Mesodermal cell (in vitro differentiated cells): ENCODE data around the gene STK10.

Experiments
- H3K27ac ChIP-seq: 2 replicates; pipeline ENCODE4 v1.7.0; 2013; ENCODE audit warnings: mild to moderate bottlenecking, low read depth, low read length, moderate library complexity; ENCODE audit not compliant: severe bottlenecking
- H3K36me3 ChIP-seq: 2 replicates; pipeline ENCODE4 v1.7.1; 2013; ENCODE audit warnings: mild to moderate bottlenecking, low read length, moderate library complexity; ENCODE audit not compliant: control insufficient read depth, insufficient read depth
- H3K4me1 ChIP-seq: one replicate; pipeline ENCODE4 v1.7.1; 2013; ENCODE audit warnings: mild to moderate bottlenecking, low read length; ENCODE audit not compliant: insufficient read depth, control insufficient read depth, poor library complexity, severe bottlenecking
- H3K4me3 ChIP-seq: 2 replicates; pipeline ENCODE4 v1.7.0; 2013; ENCODE audit warnings: low read length, control low read depth, mild to moderate bottlenecking; ENCODE audit not compliant: insufficient read depth, poor library complexity, severe bottlenecking; ENCODE audit errors: extremely low read depth
- H3K9me3 ChIP-seq: 2 replicates; pipeline ENCODE4 v1.7.1; 2013; ENCODE audit warnings: mild to moderate bottlenecking, low read length, moderate library complexity; ENCODE audit not compliant: control insufficient read depth
- WGBS, 2 experiments: methylation state at CpG; one replicate each; pipeline ENCODE4 v1.1.5; 2013; ENCODE audit warnings: missing lambda C conversion rate in 2 of 2; ENCODE audit not compliant: insufficient coverage in 2 of 2; 5-methylcytosine and 5-hydroxymethylcytosine counted together

The STK10 gene

DNA sequence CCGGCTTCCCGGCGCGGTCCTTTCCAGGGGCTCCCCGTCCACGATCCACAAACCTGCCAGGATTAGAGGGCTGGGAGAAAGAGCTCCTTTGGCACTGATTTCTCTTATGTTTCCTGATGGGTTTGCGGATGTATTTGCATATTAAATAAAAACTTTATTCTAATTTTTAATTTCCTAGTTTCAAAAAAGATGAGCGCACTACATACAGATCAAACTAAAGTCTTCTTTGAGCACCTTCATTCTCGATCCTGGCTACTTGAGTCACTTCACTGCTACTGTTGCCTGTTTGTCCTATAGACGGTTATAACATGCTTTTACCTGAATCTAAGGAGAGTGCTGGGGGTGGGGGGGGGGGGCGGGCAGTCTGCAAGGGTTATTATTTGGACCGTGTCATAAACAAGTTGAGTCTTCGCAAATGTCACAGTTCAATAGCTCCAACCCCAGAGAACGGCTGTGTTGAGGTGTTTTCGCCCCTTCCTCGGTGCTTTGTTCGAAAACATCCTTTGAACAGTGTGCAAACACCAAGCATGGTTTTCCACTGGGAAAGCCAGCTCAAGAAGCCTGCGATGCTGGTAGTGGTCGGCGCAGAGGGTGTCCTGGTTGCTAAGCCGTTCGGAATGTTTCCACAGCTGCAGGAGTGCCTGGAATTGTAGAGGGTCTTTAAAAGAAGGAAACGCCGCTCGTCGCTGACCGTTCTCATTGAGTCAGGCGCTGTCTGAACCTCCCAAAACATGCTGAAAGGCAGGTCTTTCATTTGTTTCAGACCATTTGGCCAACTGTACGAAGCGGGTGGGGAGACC, 1.1 kb upstream of the STK10 start:
- H3K4me1 ChIP-seq, result peaks cover 26% of the 10 kb centered on the region
- H3K9me3 ChIP-seq, result no peaks in the 10 kb centered on the region
- H3K36me3 ChIP-seq, result peaks cover 19% of the 10 kb centered on the region
- H3K27ac ChIP-seq, result peak overlapping the region; percentile 90
- 6% methylated on average over 25 of the region's 30 CpGs for WGBS, 2 experiments
- peak overlapping the region; percentile 93 for H3K4me3 ChIP-seq

DNA sequence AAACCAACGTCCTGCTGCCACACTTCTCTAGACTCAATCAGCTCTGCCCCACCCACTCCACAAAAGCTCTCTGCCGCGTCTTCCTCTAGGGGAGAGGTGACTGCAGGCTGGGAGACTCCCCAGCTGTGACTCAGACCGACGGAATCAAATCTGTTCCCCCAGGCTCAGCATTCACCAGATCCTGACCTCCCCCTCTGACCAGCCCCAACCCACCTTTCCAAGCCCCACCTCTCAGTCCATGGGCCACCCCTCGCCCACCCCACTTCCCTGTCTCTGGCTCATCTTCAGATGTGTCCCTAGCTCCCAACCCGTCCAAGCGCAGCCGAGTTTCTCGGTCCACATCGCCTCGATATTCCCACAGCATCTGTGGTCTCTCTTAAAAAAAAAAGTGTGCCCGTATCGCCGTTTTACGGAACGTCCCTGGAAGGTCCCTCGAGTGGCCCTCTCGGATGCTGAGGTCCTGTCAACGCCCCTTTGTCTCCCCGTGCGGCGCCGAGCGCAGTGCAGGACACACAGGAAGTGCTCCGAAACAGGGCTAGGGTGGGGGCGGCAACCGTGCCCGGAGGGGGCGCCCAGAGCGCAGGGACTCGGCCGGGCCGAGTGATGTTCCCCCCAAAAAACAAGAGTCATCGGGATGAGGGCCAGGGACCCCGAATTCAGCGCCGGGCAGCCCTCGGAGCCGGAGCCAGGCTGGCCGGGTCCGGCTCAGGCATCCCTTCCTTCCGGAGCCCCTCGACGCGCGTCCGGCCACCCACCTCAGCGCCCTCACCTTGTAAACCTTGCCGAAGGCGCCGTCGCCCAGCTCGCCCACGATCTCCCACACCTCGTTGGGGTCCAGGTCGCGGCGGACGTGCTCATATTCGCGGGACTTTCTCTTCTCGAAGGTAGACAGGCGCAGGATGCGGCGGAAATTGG, 649 bp downstream of the STK10 start:
- Histone ChIP-seq H3K27ac (peak overlapping the region; percentile 90), H3K4me1 (peaks cover 30% of the 10 kb centered on the region), H3K36me3 (peaks cover 31% of the 10 kb centered on the region), H3K9me3 (no peaks in the 10 kb centered on the region), H3K4me3 (peak overlapping the region; percentile 93)
- WGBS, 2 experiments, result 0% methylated on average over 52 to 55 of the region's 66 CpGs

- WGBS, 2 experiments, result 87 to 95% methylated on average over 10 of the region's 13 CpGs
- peaks cover 30% of the 10 kb centered on the region for H3K4me1 ChIP-seq
- H3K27ac ChIP-seq, result no peak overlapping the region
- peaks cover 38% of the 10 kb centered on the region for H3K36me3 ChIP-seq
- peak overlapping the region; percentile 93 for H3K4me3 ChIP-seq
- no peaks in the 10 kb centered on the region for H3K9me3 ChIP-seq
Measured at GRCh38 chr5:172186114-172186695, 1.8 kb downstream of the STK10 start.

- no peak overlapping the region for H3K4me3 ChIP-seq
- peaks cover 44% of the 10 kb centered on the region for H3K36me3 ChIP-seq
- 80 to 94% methylated on average over 5 to 9 of the region's 10 CpGs for WGBS, 2 experiments
- H3K27ac ChIP-seq, result no peak overlapping the region
- H3K4me1 ChIP-seq, result peaks cover 25% of the 10 kb centered on the region
- no peaks in the 10 kb centered on the region for H3K9me3 ChIP-seq
Measured at GRCh38 chr5:172185096-172185461, 2.9 kb downstream of the STK10 start.

DNA sequence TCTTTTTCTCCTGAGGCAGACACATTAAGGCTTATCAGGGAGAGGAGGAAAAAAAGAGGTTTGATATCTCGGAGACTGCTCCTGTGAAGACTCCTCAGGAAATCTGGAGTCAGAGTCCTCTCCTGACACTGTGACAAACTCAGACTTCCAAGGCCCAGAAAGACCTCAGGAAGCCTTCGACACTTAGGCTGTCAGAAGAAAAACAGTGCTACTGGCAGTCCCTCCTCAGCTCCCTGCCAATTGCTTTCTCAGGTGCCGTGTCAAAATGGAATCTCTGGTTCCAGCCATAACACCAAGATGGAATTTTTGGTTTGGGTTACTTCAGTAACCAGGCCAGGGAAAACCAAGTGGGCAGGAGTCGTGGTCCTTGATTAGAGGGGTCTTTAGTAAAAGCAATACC, 4.1 kb downstream of the STK10 start:
- peaks cover 34% of the 10 kb centered on the region for H3K4me1 ChIP-seq
- peak overlapping the region; percentile 36 for H3K27ac ChIP-seq
- H3K4me3 ChIP-seq, result no peak overlapping the region
- WGBS, 2 experiments, result 82 to 85% methylated on average over 3 to 4 of the region's 4 CpGs
- peaks cover 44% of the 10 kb centered on the region for H3K36me3 ChIP-seq
- H3K9me3 ChIP-seq, result no peaks in the 10 kb centered on the region

- H3K9me3 ChIP-seq, result no peaks in the 10 kb centered on the region
- WGBS, 2 experiments, result 97 to 100% methylated on average over 1 to 4 of the region's 6 CpGs
- H3K27ac ChIP-seq, result no peak overlapping the region
- peaks cover 44% of the 10 kb centered on the region for H3K36me3 ChIP-seq
- no peak overlapping the region for H3K4me3 ChIP-seq
- peaks cover 35% of the 10 kb centered on the region for H3K4me1 ChIP-seq
Measured at GRCh38 chr5:172182291-172182690, 5.7 kb downstream of the STK10 start.

GRCh38 chr5:172180936-172181335, 7.1 kb downstream of the STK10 start:
- Histone ChIP-seq H3K36me3 (peaks cover 41% of the 10 kb centered on the region), H3K9me3 (no peaks in the 10 kb centered on the region), H3K27ac (no peak overlapping the region), H3K4me3 (no peak overlapping the region), H3K4me1 (peaks cover 33% of the 10 kb centered on the region)
- 96 to 99% methylated on average over 6 to 8 of the region's 9 CpGs for WGBS, 2 experiments

DNA sequence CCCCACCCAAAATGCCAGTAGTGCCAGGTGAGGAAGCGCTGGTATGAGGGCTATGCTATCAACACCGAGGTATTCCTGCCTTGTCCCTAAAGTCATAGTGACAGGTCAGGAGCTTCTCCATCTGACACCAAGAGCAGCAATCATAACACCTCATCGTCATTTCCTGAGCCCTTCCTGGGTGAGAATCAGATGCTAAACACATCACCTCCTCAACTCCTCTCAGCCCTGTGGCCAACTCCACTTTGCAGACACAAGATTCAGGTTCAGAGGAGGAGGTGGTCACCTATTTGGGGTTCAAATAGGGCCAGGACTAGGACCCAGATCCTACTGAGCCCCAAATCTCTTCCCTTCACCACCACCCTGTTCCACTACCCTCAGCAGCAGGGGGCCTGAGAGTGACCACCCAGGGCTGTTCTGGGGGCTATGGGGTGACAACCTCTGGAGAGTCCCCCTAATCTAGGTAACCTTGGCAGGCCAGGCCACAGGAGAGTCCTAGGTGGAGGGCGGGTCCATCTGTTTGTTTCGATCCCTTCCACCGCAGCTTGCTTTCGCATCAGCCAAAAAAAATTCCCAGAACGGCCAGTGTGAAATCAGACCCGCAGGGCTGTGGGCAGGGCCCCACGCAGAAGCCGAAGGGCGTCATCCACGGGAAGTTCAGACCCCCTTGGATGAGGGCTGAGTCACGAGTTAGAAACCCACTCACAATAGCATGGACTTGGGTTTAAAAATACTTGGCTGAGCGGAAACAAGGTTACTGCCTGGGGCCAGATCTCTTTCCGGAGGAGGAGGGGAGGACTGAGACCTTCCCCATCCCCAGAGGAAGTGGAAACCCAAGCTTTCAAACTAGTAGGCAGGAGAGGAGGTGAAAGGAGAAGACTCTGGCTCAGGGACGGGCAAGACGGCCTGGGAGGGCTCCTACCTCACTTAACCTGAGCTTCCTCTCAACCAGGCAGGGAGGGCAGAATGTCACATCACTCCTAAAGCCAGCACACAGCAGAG, 8.7 kb downstream of the STK10 start:
- 56% methylated on average over 9 to 17 of the region's 18 CpGs for WGBS, 2 experiments
- Histone ChIP-seq H3K9me3 (no peaks in the 10 kb centered on the region), H3K36me3 (peaks cover 27% of the 10 kb centered on the region), H3K27ac (peak overlapping the region; percentile 66), H3K4me3 (no peak overlapping the region), H3K4me1 (peaks cover 28% of the 10 kb centered on the region)

DNA sequence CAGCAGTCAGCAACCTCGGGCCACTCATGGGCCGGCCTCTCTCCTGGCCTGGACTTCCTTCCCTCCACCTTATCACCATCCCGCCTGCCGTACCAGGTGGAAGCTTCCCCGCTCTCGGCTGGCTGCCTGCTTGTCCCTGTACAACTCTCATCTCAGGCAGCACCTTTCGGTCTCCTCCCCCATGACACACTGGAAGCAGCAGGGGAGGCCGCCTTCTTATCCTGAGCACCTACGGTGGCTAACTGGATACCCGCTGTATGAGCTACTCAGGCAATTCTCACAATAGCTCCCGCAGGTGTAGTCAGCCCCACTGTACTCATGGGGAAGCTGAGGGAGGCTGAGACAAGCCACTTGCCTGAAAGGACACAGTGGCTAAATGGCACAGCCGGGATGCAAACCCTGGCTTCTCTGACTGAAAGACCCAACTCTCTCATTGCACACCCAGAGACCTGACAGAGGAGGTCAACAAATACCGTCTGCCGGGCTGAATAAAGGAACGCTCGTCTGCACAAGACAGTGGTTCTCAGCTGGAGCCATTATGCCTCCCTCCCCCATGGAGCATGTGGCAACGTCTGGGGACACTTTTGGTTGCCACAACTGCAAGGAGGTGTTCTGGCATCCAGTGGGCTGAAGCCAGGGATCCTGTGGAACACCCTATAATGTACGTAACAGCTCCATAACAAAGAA, 9.6 kb downstream of the STK10 start:
- Histone ChIP-seq H3K36me3 (peaks cover 25% of the 10 kb centered on the region), H3K4me3 (no peak overlapping the region), H3K27ac (no peak overlapping the region), H3K4me1 (peaks cover 23% of the 10 kb centered on the region), H3K9me3 (no peaks in the 10 kb centered on the region)
- WGBS, 2 experiments, result 75% methylated on average over 9 to 15 of the region's 18 CpGs
